Frontal cortex (tissue), 4 donors: ENCODE data around the gene CHMP6. TPM values are rescaled to one million over a fixed set of nuclear protein-coding genes. Genes with fewer than 3 reads are reported as not detected.

ENCODE experiments used
- DNase-seq, 2 donors: peaks; one replicate each; pipeline ENCODE4 v3.0.0; 2012; ENCODE audit warnings: low spot score in 2 of 2
- FAIRE-seq: peaks from 2 replicates; lab custom pipeline; 2012; peaks lifted over from hg19 to GRCh38; lab: Jason Lieb, UNC
- total RNA-seq: library from RNA; depleted of rRNA; stranded (reverse); fragments of >200 nt; gene quantifications from one replicate; pipeline ENCODE4 v1.2.3, GENCODE V29; 2014
- donor health status: control.
- donor health status: control.
- donor health status: control.

Gene CHMP6
- 10.2 TPM for total RNA-seq

- DNase-seq (peak; percentile 96), FAIRE-seq (no peak)
These were observed at the start of gene CHMP6 for GRCh38 chr17:80991645-80992076. Gene CHMP6 (plus strand): TSS chr17:80991841. CDS start chr17:80991919, 78 bp downstream.

GRCh38 chr17:80942423-80943345 lies 49.0 kb upstream of the CHMP6 start:
- FAIRE-seq (no peak), DNase-seq (peak; percentile 58 to 74)

GRCh38 chr17:80943346-80944145 lies 48.1 kb upstream of the CHMP6 start:
- DNase-seq, result no peak
- FAIRE-seq, result no peak

- FAIRE-seq (no peak), DNase-seq (no peak)
These were observed 47.3 kb upstream of the CHMP6 start for GRCh38 chr17:80944326-80944725.

DNA sequence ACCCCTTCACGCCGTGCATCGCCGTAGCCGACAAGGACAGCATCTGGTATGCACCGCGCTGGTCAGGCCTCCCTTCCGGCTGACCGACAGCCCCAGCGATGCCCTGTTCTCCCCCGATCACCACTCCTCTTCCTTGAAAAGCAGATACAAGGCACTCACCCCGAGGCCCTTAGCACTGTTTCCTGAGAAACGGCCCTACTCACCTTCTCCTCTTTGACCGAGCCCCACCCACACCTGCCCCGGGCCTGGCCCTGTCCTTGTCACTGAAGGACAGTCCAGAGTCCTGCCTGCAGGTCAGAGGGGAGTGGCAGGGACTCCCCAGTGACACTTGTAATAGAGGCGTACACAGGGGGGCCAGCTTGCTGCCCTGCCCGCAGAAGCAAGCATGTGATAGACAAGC lies 45.9 kb upstream of the CHMP6 start:
- no peak for DNase-seq
- no peak for FAIRE-seq

- FAIRE-seq, result no peak
- DNase-seq, result no peak
These were observed 45.2 kb upstream of the CHMP6 start for GRCh38 chr17:80946449-80946848.

- FAIRE-seq (no peak), DNase-seq (no peak)
These were observed 44.3 kb upstream of the CHMP6 start for GRCh38 chr17:80947200-80947940.

- DNase-seq (no peak), FAIRE-seq (no peak)
These were observed 43.3 kb upstream of the CHMP6 start for GRCh38 chr17:80948019-80948975.

- no peak for DNase-seq
- no peak for FAIRE-seq
These were observed 42.6 kb upstream of the CHMP6 start for GRCh38 chr17:80948976-80949450.

GRCh38 chr17:80949451-80950421 lies 41.9 kb upstream of the CHMP6 start:
- DNase-seq (no peak), FAIRE-seq (no peak)

DNA sequence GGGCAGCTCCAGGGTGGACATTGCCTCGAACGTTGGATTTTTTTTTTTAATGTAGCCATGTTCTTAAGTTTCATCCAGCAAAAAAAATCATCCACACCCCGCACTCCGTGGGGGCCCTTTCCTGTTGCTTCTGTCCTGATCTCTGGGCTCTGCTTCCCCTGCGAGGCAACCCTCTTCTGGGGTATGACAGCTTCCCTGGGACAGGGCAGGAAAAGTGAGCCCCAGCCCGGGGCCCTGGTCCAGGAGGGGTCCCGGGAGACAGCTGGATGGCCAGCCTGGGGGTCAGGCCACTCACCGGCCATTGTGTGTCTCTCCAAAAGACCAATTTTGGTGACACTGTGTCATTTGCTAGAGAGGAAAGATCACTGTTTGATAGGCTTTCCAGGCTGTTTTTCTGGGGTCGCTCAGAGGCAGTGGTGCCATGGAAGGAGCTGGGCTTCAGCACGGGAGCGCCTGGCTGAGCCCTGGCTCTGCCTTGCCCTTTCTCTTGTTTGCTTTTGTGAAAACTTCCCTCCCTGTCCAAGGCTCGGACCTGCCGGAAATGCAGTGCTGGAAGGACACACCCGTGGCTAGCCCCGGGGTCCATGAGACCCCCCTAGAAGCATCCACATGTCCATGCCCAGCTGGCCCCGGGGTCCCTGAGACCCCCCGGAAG lies 41.0 kb upstream of the CHMP6 start:
- DNase-seq (no peak), FAIRE-seq (no peak)

GRCh38 chr17:80951121-80952090 lies 40.2 kb upstream of the CHMP6 start:
- FAIRE-seq (no peak), DNase-seq (no peak)

DNA sequence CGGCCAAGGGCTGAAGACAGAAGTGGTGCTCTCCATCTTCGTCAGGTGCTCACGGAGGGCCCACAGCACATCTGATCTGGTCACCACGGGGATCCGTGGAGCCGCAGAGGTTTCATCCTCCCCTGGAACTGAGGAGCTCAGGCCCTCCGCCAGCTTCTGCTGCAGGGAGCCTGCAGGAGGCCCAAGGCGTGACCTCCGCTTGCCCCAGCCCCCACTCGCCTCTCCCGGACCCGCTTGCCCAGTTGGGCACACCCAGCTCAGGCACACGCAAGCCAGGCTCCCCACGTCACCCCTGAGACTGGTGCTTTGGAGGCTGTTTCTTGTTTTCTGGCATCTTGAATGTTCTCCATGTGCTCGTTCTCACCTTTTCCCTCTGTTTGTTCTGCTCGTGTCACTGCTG lies 39.4 kb upstream of the CHMP6 start:
- FAIRE-seq, result no peak
- no peak for DNase-seq

DNA sequence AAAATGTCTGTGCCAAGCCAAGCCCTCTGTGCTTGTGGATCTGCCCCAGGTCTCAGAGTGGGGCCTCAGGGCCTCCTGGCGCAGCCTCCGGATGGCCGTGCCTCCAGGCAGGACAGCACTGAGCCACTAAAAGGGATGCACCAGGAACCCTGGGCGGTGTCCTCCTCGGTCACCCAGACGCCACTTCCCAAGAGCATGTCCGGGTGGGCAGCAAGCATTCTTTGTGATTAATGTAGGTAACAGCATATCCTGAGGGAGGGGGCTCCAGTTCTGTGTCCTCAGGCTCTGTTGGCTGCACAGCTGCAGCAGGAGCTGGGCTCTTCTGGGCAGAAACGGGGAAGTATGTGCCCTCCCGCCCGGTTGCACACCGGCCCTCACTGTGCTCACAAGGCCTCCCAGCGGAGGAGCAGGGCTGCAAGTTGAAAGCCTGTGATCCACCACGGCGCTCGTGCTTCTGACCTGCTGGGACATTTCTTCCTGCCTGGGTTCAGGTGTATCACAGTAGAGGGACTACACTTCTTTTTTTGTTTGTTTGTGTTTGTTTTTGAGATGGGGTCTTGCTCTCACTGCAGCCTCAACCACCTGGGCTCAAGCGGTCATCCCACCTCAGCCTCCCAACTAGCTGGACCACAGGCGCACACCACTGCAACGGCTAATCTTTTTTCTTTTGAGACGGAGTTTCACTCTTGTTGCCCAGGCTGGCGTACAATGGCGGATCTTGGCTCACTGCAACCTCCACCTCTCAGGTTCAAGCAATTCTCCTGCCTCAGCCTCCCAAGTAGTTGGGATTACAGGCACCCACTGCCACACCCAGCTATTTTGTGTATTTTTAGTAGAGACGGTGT lies 37.9 kb upstream of the CHMP6 start:
- DNase-seq, result no peak
- no peak for FAIRE-seq

DNA sequence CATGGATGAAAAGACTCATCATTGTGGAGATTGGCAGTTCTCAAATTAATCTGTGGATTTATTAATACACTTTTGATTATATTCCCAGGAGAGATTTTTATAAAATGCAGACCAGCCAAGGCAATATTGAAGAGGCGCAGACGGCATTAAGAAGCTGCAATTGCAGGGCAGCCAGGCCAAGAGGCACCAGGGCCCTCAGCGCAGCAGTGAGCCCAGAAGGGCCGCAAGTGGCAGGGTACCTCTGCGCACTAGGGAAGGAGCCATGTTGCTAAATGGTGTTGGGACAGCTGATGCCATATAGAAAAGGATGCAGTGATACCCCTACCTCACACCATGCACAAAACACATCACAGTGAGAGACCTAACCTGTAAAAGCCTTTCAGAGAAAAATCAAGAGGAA lies 36.6 kb upstream of the CHMP6 start:
- DNase-seq, result no peak
- FAIRE-seq, result no peak
